ENCODE data around the gene GPR151.
A peak's percentile ranks its signal among the peaks of the same experiment; 100 is the strongest.

The GPR151 gene

DNA sequence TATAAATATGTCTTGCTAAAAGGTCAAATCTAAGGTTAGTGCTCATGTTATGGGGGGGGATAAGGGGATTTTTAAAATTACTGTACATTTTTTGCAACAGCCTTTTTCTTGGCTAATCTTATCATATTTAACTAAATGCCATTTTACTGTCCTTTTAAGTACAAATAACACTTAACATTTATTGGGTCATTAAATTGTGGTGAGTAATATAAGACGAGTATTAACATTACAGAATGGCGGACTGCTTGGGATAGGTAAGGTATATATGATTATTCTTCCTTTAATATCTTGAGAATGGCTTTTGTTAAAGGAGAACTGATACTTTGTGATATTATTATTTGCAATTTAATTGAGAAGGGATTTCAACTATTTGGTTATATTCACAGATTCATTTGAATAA, 33.2 kb downstream of the GPR151 start:
- TF ChIP-seq, protein P1, sequence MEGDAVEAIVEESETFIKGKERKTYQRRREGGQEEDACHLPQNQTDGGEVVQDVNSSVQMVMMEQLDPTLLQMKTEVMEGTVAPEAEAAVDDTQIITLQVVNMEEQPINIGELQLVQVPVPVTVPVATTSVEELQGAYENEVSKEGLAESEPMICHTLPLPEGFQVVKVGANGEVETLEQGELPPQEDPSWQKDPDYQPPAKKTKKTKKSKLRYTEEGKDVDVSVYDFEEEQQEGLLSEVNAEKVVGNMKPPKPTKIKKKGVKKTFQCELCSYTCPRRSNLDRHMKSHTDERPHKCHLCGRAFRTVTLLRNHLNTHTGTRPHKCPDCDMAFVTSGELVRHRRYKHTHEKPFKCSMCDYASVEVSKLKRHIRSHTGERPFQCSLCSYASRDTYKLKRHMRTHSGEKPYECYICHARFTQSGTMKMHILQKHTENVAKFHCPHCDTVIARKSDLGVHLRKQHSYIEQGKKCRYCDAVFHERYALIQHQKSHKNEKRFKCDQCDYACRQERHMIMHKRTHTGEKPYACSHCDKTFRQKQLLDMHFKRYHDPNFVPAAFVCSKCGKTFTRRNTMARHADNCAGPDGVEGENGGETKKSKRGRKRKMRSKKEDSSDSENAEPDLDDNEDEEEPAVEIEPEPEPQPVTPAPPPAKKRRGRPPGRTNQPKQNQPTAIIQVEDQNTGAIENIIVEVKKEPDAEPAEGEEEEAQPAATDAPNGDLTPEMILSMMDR (IDR thresholded peaks at IDR 0.05; ENCODE audit: insufficient read depth, low read depth, low read length, missing control alignments) = no peak
- no peak overlapping the region for H3K4me3 ChIP-seq (ENCODE audit: low read length)

DNA sequence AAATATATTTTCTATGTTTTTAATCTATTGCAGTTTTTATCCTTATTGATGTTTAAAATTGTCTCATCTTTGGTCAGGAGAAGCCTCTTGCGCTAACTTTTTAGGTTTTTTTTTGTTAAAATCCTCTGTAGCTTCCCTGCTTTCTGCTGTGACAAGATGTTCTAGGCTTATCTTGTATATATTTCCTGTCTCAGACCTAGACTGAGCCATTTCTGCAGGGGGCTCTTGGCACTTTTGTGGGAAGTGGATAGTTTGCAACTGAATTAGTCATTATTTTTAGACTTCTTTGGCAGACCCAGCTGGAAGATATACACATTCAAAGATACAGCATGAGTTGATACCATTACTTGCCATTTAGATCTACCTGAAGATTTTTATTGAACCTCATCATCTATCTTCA, 40.1 kb downstream of the GPR151 start:
- H3K4me3 ChIP-seq (ENCODE audit: low read length) = no peak overlapping the region
- DNase-seq (ENCODE audit: low read depth) = no peak
- TF ChIP-seq, protein P1 (IDR thresholded peaks at IDR 0.05; ENCODE audit: insufficient read depth, low read depth, low read length, missing control alignments) = no peak

More for the DNA sequence above, 33.2 kb downstream of the GPR151 start:
- DNase-seq (ENCODE audit: low read depth) = no peak

DNA sequence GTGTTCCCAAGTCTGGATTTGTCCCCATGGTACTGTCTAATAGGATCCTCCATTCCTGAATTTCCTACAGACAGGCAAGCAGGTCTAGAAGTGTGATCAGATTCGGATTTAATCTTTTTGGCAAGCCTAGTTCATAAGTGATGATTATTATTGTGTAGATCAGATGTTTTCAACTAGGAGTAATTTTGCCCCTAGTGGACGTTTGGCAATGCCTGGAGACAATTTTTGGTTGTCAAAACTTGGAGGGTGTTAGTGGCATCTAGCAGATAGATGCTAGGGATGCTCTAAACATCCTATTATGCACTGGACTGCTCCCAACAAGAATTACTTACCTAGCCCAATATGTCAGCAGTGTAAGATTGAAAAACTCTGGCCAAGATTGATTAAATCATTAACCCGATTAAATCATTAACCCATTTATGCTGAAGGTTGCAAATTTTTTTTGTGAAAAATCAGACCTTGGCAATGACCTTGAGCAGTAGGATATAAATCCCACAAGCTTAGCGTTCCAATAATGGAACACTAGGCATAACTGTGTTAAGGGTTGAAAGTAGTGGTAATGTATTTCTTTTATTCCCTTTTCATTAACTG, 40.7 kb downstream of the GPR151 start:
- TF ChIP-seq, protein P1 (IDR thresholded peaks at IDR 0.05; ENCODE audit: insufficient read depth, low read depth, low read length, missing control alignments) = no peak
- H3K4me3 ChIP-seq (ENCODE audit: low read length) = no peak overlapping the region
- no peak for DNase-seq (ENCODE audit: low read depth)

DNA sequence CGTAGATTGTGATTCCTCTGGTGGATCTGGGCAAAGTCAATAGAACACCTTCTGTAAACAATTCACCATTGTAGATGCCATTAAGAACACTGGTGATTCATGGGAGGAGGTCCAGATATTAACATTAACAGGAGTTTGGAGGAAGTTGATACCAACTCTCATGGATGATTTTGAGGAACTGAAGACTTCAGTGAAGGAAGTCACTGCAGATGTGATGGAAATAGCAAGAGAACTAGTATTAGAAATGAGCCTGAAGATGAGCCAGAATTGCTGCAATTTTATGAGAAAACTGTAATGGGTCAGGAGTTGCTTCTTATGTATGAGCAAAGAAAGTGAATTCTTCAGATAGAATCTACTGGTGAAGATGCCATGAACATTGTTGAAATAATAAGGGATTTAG, 41.9 kb downstream of the GPR151 start:
- no peak for DNase-seq (ENCODE audit: low read depth)
- no peak overlapping the region for H3K4me3 ChIP-seq (ENCODE audit: low read length)
- TF ChIP-seq, protein P1 (IDR thresholded peaks at IDR 0.05; ENCODE audit: insufficient read depth, low read depth, low read length, missing control alignments) = no peak

DNA sequence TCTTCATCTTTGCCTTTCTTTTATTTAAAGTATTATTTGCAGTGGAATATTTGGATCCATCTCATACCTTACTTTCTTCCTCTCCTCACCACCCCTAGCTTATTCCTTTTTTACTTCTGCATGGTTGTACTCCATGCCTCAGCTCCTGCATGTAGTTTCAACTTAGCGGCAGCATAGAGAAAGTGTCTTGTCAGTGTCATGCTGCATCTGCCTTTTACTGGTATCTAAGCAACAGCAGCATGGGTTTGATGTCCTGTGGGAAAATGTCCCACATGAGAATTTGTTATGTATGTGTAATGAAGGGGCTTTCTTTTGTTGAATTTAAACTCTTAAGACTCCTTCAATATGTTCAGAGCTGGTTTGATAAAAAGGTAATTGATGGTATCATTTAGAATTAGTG, 48.2 kb downstream of the GPR151 start:
- DNase-seq (ENCODE audit: low read depth) = no peak
- no peak overlapping the region for H3K4me3 ChIP-seq (ENCODE audit: low read length)
- TF ChIP-seq, protein P1 (IDR thresholded peaks at IDR 0.05; ENCODE audit: insufficient read depth, low read depth, low read length, missing control alignments) = no peak

DNA sequence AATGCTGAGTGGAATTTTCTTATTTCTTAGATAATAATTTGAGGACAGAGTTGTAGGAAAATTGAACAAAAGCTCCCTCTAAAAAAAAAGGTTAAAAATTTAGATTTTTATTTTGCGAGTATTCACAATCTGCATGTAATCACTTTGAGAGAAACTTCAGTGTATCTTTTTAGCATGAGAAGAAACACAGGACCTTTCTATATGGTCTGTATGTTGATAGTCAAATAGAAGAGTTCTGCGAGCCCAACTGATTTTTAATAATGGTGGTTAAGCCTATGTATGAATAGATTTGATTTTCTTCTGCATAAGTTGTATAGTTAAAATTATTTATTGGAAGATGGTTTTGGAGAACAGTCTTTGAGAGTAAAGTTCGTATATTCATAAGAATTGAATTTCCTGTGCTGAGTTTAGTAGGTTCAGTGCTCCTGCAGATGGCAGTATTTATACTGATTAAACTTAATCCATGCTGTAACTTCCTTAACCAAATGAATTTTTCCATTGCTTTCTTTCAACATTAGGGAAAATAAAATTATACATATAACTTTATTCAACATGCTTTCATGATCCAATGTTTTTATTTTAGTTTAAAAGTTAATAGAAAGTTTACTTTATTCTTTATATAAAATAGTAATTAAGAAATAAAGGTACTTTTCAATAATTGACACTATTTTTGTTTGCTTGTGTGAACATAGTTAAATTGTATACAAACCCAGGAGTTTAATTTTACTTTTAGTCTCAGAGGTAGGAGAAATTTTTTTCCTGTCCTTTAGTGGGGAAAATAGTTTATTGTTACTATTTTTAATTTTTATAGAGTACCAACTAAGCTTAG, 49.3 kb downstream of the GPR151 start:
- no peak overlapping the region for H3K4me3 ChIP-seq (ENCODE audit: low read length)
- DNase-seq (ENCODE audit: low read depth) = peak; percentile 19
- TF ChIP-seq, protein P1 (IDR thresholded peaks at IDR 0.05; ENCODE audit: insufficient read depth, low read depth, low read length, missing control alignments) = peak; percentile 42
